Esophagus muscularis mucosa (tissue), 4 donors: ENCODE measurements around the gene FBXW12. TPM values are rescaled to one million over a fixed set of nuclear protein-coding genes. Genes with fewer than 3 reads are reported as not detected.

ENCODE experiments used
- DNase-seq: peaks from one replicate; pipeline ENCODE4 v3.0.0-alpha.2; 2017; ENCODE audit errors: extremely low spot score
- H3K27ac ChIP-seq, 4 donors: fragments of 200-600 bp; sonication (generic); replicated peaks in 1 of 4; 1 replicate in 3 of 4; 2 replicates in 1 of 4; pipeline ENCODE4 v1.5.1; 2016 to 2019; ENCODE audit warnings: mild to moderate bottlenecking in 1 of 4
- H3K27me3 ChIP-seq, 4 donors: fragments of 200-600 bp; sonication (generic); one replicate each; pipeline versions ENCODE4 v1.5.1 to v1.6.0; 2016 to 2019
- H3K36me3 ChIP-seq, 4 donors: fragments of 200-600 bp; sonication (generic); one replicate each; pipeline ENCODE4 v1.5.1; 2016 to 2019
- H3K4me1 ChIP-seq, 4 donors: fragments of 200-600 bp; sonication (generic); one replicate each; pipeline ENCODE4 v1.5.1; 2016 to 2019
- H3K4me3 ChIP-seq, 4 donors: fragments of 200-600 bp; sonication (generic); 1 replicate in 2 of 4; 2 replicates in 2 of 4; pipeline ENCODE4 v1.5.1; 2016 to 2019; ENCODE audit warnings: mild to moderate bottlenecking in 4 of 4, moderate library complexity in 1 of 4
- H3K9me3 ChIP-seq, 4 donors: fragments of 200-600 bp; sonication (generic); 1 replicate in 3 of 4; 2 replicates in 1 of 4; pipeline ENCODE4 v1.5.1; 2016 to 2019
- CTCF ChIP-seq, 3 experiments: fragments of 200-600 bp in 2 of 3; fragments of 450-650 bp in 1 of 3; sonication (generic) in 2 of 3; IDR thresholded peaks; one replicate each; pipeline ENCODE4 v1.5.1; 2017 to 2019; ENCODE audit warnings: antibody characterized with exemption in 3 of 3, mild to moderate bottlenecking in 2 of 3, moderate library complexity in 1 of 3
- EP300 ChIP-seq: sonication (generic); formaldehyde crosslinking; IDR thresholded peaks from one replicate; pipeline ENCODE4 v1.6.1; 2017; ENCODE audit warnings: antibody characterized with exemption
- POLR2A ChIP-seq: fragments of 450-650 bp; IDR thresholded peaks from one replicate; pipeline ENCODE4 v1.6.1; 2017; ENCODE audit warnings: antibody characterized with exemption, moderate library complexity, mild to moderate bottlenecking, low read depth
- POLR2AphosphoS5 ChIP-seq, 2 donors: sonication (generic); formaldehyde crosslinking; IDR thresholded peaks; one replicate each; pipeline ENCODE4 v1.6.1; 2017; ENCODE audit warnings: antibody characterized with exemption in 2 of 2
- WGBS: methylation state at CpG from one replicate; pipeline ENCODE4 v1.1.5; 2018; 5-methylcytosine and 5-hydroxymethylcytosine counted together
- intact Hi-C: fragments of 100-400 bp; cut with DNase I; formaldehyde crosslinking; loops from one replicate; pipeline ENCODE4 v1.15.1; 2023
- small RNA-seq, 3 donors: library from RNA; depleted of rRNA; stranded (forward); fragments of <200 nt; gene quantifications; one replicate each; pipeline ENCODE3, GENCODE V24; 2016
- total RNA-seq, 4 donors: library from RNA; depleted of rRNA; stranded (reverse); fragments of >200 nt; gene quantifications; one replicate each; pipeline versions ENCODE4 v1.1.0 to v1.2.1, GENCODE V29; 2016

Gene FBXW12
- total RNA-seq, 4 donors from 2014 or later: 0.65 TPM; not detected in 3

- WGBS: 82% methylated on average over 4 of the region's 4 CpGs
- Histone ChIP-seq H3K27ac (no peak overlapping the region), H3K4me1 (peaks cover 48 to 66% (median 65%) of the 10 kb centered on the region in 4 donors), H3K36me3 (peaks cover 5 to 23% (median 14%) of the 10 kb centered on the region in 4 donors), H3K4me3 (no peak overlapping the region), H3K9me3 (no peaks in the 10 kb centered on the region), H3K27me3 (no peaks in the 10 kb centered on the region)
- no peak for TF ChIP-seq EP300
- TF ChIP-seq CTCF (IDR thresholded peaks at IDR 0.05): no peak
- TF ChIP-seq POLR2A: no peak
- no peak for TF ChIP-seq POLR2AphosphoS5 (IDR thresholded peaks at IDR 0.05)
- intact Hi-C loops: loop anchor here (2.0 kb wide), 1 partner anchor 165 kb away; no protein-coding TSS in a partner anchor
- no peak for DNase-seq
Measured at GRCh38 chr3:48437812-48438211, 65.8 kb downstream of the FBXW12 start.

- H3K27ac ChIP-seq: peak within 1 kb of the TSS; percentile 91 to 95 (median 92)
- DNase-seq: peak; percentile 100
- peaks cover 15 to 36% (median 24%) of the 10 kb centered on the region in 4 donors for H3K36me3 ChIP-seq
- peaks cover 33 to 45% (median 43%) of the 10 kb centered on the region in 4 donors for H3K4me1 ChIP-seq
- intact Hi-C loops: loop anchor here (10.0 kb wide), 1 partner anchor 65 kb away; the partner anchor contains the start of gene SHISA5
- TF ChIP-seq CTCF (IDR thresholded peaks at IDR 0.05) (no peak), EP300 (no peak), POLR2A (peak; percentile 91), POLR2AphosphoS5 (IDR thresholded peaks at IDR 0.05) (peak; percentile 98 to 99)
- no peaks in the 10 kb centered on the region for H3K9me3 ChIP-seq
- H3K27me3 ChIP-seq: no peaks in the 10 kb centered on the region
- peak within 1 kb of the TSS; percentile 76 to 87 (median 79) for H3K4me3 ChIP-seq
- under 1% methylated on average over 39 of the region's 54 CpGs for WGBS
Measured at GRCh38 chr3:48439820-48440589, 68.0 kb downstream of the FBXW12 start, which contains the start of the genes CCDC51 and TMA7. CCDC51 (minus strand) TSS chr3:48440119; CDS start chr3:48435128, 4,991 bp downstream. TMA7 (plus strand) TSS chr3:48440257; CDS start chr3:48440297, 40 bp downstream.

GRCh38 chr3:48440590-48440958 lies 68.6 kb downstream of the FBXW12 start:
- TF ChIP-seq CTCF (IDR thresholded peaks at IDR 0.05) (no peak), POLR2A (no peak), POLR2AphosphoS5 (IDR thresholded peaks at IDR 0.05) (no peak), EP300 (no peak)
- Histone ChIP-seq H3K36me3 (peaks cover 15 to 36% (median 24%) of the 10 kb centered on the region in 4 donors), H3K4me1 (peaks cover 31 to 44% (median 40%) of the 10 kb centered on the region in 4 donors), H3K27me3 (no peaks in the 10 kb centered on the region), H3K9me3 (no peaks in the 10 kb centered on the region), H3K4me3 (peak overlapping the region; percentile 76 to 87 (median 79)), H3K27ac (peak overlapping the region; percentile 91 to 95 (median 92))
- intact Hi-C loops: loop anchor here (10.0 kb wide), 1 partner anchor 64 kb away; the partner anchor contains the start of gene SHISA5
- DNase-seq: no peak
- 2% methylated on average over 21 of the region's 21 CpGs for WGBS

GRCh38 chr3:48441940-48442339 lies 69.9 kb downstream of the FBXW12 start:
- Histone ChIP-seq H3K9me3 (no peaks in the 10 kb centered on the region), H3K36me3 (peaks cover 15 to 36% (median 24%) of the 10 kb centered on the region in 4 donors), H3K27ac (no peak overlapping the region), H3K27me3 (no peaks in the 10 kb centered on the region), H3K4me1 (peaks cover 31 to 44% (median 40%) of the 10 kb centered on the region in 4 donors), H3K4me3 (no peak overlapping the region)
- no peak for TF ChIP-seq EP300
- TF ChIP-seq POLR2AphosphoS5 (IDR thresholded peaks at IDR 0.05): no peak
- TF ChIP-seq POLR2A: no peak
- TF ChIP-seq CTCF (IDR thresholded peaks at IDR 0.05): no peak
- WGBS: 73% methylated on average over 6 of the region's 6 CpGs
- DNase-seq: no peak
- intact Hi-C loops: loop anchor here (10.0 kb wide), 1 partner anchor 63 kb away; the partner anchor contains the start of gene SHISA5

Small RNA genes lying within 50 kb of the gene (small RNA-seq; reads per million reads assigned to genes)
- gene RN7SL321P: 0 reads per million in 3 donors

Other genes with a start within 250 kb of the FBXW12 start
- gene CDC25A, start 183.8 kb upstream of the FBXW12 start, total RNA-seq: 1 to 10 TPM in 1 of 4 donors, under 1 TPM in 2, not detected in 1; 0.33 to 1.3 (median 0.97) TPM
- gene CAMP, start 148.7 kb upstream of the FBXW12 start, total RNA-seq: under 1 TPM in 2 of 4 donors, not detected in 2; 0.65 to 0.83 TPM
- 1 to 10 TPM; 5.4 to 9.3 (median 7.2) TPM for gene ZNF589, start 131.1 kb upstream of the FBXW12 start, total RNA-seq
- gene NME6, start 70.9 kb upstream of the FBXW12 start, total RNA-seq: 10 to 100 TPM; 16.2 to 29.7 (median 24.3) TPM
- not detected for gene SPINK8, start 38.6 kb upstream of the FBXW12 start, total RNA-seq
- 100 to 1,000 TPM; 120 to 200 (median 152) TPM for gene PLXNB1, start 57.9 kb downstream of the FBXW12 start, total RNA-seq
- gene CCDC51, start 67.9 kb downstream of the FBXW12 start, total RNA-seq: 10 to 100 TPM; 15.6 to 26.6 (median 23.0) TPM
- gene TMA7, start 68.0 kb downstream of the FBXW12 start, total RNA-seq: 100 to 1,000 TPM; 167 to 270 (median 205) TPM
- gene ATRIP, start 74.5 kb downstream of the FBXW12 start, total RNA-seq: 1 to 10 TPM; 4.2 to 8.5 (median 5.3) TPM
- 100 to 1,000 TPM; 101 to 158 (median 148) TPM for gene SHISA5, start 132.0 kb downstream of the FBXW12 start, total RNA-seq
- gene PFKFB4, start 184.6 kb downstream of the FBXW12 start, total RNA-seq: 1 to 10 TPM; 1.8 to 2.9 (median 1.9) TPM
- gene UCN2, start 191.6 kb downstream of the FBXW12 start, total RNA-seq: not detected
- 1 to 10 TPM; 1.2 to 2.9 (median 2.1) TPM for gene COL7A1, start 223.1 kb downstream of the FBXW12 start, total RNA-seq
- gene UQCRC1, start 237.4 kb downstream of the FBXW12 start, total RNA-seq: 100 to 1,000 TPM; 265 to 340 (median 295) TPM
- not detected for gene TMEM89, start 249.6 kb downstream of the FBXW12 start, total RNA-seq